NCI-H1436 treated with DMSO at 0.1 percent for 48 hours (cell line): Measurements from ENCODE around the gene SATB1.

ENCODE experiments used
- DNase-seq: peaks from one replicate; lab custom pipeline; 2025; lab: John Stamatoyannopoulos, UW

SATB1 gene

GRCh38 chr3:18401300-18401961 lies 23.7 kb downstream of the SATB1 start:
- DNase-seq = no peak

DNA sequence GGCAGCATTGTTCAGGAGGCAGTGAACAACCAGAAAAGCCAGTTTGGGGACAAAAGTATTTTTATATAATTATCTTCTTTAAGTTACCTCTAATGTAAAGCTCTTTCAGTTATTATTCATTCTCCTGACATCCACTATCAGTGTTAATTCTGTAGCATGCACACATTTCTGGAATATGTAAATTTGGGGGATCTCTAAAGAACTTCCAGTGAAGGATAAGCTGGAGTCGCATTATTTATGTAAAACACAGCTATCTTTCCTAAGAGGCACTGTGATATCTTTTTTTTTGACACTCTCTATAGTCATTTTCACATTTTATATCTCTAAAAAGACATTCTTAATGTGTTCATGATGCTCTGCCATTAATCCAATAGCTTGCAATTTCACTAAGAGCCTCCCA lies 26.7 kb downstream of the SATB1 start:
- DNase-seq = no peak

DNA sequence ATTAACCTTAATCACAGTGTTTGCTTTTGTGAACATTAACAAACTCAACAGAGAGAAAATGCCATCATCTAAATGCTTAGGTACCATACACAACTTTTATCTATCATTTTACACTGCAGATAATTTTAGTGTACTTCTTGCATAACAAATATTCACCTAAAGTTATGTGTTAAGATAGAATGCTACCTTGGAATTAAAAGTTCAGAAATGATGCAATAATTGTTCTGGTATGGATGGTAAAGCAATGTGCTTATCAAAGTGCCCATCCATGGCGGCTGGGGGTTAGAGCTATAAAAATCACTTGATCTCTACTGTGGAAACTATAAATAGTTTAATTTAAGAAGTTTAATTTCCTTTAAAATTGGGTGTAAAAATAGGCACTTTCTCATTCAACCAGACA lies 28.7 kb downstream of the SATB1 start:
- DNase-seq = no peak

GRCh38 chr3:18394384-18394995 lies 30.6 kb downstream of the SATB1 start:
- no peak for DNase-seq

DNA sequence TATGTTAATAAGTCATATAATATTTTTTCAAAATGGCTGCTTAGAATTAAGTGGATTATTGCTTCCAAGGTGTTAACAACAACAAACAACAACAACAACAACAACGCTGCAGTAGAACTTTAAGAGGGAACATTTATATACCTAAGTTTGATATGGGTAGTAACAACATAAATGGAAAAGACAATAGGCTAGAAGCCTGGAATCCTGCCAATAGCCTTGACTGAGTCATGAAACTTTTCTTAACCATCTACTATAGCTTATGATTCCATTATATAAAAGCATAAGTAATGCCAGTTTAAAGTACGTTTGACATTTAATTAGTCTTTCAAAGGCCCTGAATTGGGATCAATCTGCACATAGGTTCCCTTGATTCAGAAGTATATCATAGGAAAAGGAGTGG lies 31.2 kb downstream of the SATB1 start:
- no peak for DNase-seq

DNA sequence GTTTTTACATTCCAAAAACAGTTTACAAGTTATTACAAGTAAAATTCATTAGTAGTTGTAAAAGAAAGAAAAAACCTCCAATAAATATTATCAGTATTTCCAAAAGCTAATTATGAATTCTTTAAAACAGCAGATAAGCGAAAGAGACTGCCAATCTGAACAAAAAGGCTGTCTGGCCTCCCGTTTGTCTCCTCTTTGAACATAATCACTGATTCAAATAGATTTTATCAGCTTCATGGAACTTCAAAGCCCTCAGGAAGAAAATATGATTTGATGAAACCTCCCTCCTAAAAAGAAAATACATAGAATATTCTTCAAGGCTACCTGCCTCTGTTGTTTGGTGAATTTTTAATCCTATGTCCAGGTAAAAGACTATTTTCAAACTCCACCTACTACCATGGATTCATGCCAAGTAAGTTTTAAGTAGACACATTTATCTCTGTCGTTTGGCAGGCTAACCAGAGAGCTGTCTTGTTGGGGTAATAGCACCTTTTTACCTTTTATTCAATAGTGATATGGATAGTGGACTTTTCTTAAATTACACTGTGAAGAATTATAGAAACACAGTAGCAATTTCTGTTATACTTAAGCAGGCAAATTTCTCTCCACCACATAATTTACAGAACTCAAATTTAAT lies 35.0 kb downstream of the SATB1 start:
- DNase-seq = no peak

DNA sequence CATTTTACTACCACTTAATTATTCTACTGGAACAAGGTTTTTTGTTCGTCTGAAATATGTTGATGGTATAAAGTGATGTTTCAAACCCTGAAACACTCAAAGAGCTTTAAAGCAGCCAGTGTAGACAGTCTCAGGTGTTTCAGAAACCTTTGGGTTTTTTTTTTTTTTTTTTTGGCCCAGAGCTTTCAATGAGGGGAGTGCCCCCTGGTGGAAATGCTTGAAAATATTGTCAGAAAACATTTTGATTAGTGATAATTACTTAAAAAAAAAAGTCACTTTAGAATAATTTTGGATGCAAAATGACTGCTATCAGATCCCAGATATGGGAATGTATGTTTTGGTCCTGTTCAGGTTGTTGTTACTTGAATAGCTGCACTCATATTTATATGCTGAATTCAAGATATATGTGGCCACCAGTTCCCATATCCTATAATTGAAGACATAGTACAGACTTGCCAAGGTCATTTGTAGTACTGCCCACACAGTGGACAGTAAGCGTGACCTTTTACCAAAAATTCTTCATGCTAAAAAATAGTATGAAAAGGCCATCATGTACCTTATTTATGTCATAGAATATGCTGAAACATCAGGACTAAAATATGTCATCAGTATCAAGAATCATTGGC lies 35.9 kb downstream of the SATB1 start:
- no peak for DNase-seq

- no peak for DNase-seq
These were observed 38.8 kb downstream of the SATB1 start for GRCh38 chr3:18386274-18386890.

- DNase-seq = no peak
These were observed 39.4 kb downstream of the SATB1 start for GRCh38 chr3:18385706-18386105.

DNA sequence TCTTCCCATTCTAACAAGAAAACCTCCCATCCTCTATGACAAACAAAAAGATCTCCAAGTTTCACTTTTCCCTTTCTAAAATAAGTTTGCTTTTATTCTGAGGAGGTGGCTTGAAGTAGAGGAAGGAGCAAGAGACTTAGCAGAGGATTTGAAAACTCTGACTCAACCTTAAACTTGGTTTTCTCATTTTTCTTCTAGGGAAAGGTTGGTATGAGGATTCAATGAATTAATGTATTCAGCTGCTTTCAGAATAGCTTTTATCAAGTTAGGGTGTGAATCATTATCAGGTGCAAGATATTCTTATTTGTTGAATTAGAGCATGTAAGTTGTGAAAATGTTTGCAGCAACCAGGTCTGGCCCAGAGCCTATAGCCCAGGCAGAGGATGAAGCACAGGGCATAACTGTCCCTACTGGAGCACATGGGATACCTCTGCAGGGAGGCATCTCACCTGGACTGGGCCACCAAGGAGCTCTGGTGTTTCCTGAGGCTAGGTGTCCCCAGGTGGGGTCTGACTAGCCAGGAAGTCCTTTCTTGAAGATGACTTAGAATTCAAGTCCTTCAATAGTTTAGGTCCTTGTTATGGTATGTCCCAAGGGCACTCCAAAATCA lies 42.3 kb downstream of the SATB1 start:
- no peak for DNase-seq

DNA sequence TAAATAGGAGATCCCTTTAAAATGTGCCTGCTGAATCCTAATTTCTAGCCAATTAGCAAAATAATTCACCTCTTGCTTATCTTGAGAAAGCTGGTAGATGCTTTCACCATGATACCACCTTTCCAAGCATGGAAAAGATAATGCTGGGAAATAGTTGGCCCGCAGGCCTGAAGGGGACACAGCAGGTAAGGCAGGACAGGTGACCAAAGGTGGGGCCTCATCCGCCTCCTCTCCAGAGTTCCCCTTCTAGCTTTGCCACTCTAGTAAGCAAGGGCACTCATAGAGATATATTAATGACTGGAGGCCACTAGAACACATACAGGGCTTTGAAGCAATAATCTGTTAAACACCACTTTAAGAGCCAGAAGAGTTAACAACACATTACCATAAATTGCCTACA lies 45.5 kb downstream of the SATB1 start:
- DNase-seq = no peak

- no peak for DNase-seq
These were observed 46.9 kb downstream of the SATB1 start for GRCh38 chr3:18378218-18378617.

DNA sequence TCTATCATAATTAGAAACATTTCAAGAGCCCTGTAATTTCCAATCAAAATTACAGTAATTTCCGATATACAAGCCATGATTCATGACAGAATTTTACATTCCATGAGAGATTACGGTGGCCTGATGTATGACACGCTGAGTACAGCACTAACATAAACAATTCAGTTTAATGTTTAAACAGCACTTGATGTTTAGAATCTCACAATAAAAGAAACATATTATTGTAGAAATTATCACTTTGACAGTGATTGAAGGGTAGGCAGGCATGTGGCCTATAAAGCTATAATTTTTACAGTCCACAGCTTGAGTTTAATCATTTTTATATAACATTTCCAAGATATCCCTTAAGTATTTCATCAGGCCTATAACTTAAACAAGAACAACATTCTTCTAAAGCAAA lies 48.5 kb downstream of the SATB1 start:
- DNase-seq = no peak

DNA sequence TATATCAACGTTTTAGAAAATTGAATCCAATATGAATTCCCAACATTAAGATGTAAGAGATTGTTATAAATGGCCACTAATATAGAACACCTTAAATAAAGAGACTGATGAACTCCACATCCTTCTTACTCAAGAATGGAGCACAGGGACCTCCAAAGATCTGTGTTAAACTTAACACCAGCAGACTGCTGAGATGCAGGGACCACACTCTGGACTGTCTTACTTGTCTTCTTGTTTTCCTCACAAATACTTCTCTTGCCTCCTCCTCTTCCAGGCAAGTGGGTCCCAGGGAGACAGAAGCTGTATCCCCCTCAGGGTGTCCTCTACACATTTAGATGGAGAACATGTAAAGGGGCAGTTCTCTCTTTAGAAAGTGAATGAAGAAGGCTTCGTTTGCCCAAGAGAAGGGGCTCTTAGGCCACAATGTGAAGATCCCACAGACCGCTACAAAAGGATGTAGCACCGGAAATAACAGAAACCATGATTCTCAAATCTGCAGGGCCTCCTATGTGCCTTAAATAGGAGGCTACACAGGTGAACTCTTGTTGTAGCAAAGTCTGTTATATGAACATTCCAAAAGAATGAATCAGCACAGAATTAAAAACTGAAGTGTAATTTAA lies 52.2 kb downstream of the SATB1 start:
- DNase-seq = no peak

GRCh38 chr3:18370672-18371071 lies 54.5 kb downstream of the SATB1 start:
- DNase-seq = no peak

DNA sequence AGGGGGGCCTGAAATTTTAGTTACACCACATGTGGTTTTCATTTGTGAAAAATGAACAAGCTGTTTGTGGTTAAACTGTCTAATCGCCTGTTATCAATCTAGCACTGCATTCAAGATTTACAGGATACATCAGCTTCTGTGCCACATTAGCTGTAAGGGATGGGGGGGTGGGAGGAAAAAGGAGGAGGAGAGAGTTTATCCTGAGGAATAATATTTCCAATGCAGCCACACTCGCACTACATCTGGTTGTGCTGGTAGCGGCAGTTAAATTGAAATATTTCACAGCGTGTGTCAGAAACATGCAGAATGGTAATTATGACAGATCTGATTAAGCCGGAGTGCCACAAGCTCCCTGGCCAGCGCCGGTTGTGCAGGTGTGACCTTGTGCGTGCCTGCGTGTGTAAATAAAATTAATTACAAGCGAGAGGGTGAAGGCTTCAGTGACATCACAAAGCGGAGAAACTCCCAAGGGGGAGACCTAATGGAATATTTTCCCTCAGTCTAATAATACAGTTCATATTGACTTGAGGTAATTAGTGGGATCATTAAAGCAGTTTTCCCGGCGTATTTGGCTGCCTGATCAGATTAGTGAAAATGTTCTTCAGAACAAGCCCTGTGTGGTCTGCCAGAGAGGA lies 55.5 kb downstream of the SATB1 start:
- peak; percentile 72 for DNase-seq

- no peak for DNase-seq
These were observed 58.9 kb downstream of the SATB1 start for GRCh38 chr3:18366258-18366657.

GRCh38 chr3:18363338-18363737 lies 61.8 kb downstream of the SATB1 start:
- DNase-seq = no peak

- no peak for DNase-seq
These were observed 67.4 kb downstream of the SATB1 start for GRCh38 chr3:18357747-18358146.

- no peak for DNase-seq
These were observed 69.3 kb downstream of the SATB1 start for GRCh38 chr3:18355832-18356231.

- DNase-seq = no peak
These were observed 70.4 kb downstream of the SATB1 start for GRCh38 chr3:18354701-18355100.
